IMR-90 (cell line): ENCODE measurements around the gene PIP5K1A. TPM values are rescaled to one million over a fixed set of nuclear protein-coding genes. Genes with fewer than 3 reads are reported as not detected.

Experiments
- ATAC-seq: fragments of 200-7000 bp; cut with Tn5 transposase; 2 replicates; pipeline ENCODE4 v1.9.1; 2020; ENCODE audit warnings: low read depth, mild to moderate bottlenecking, moderate library complexity
- BruUV-seq: library from RNA; stranded (reverse); fragments of 400-500 nt; replicated peaks from 2 replicates; lab custom pipeline; 2021; lab: Mats Ljungman, UMichigan
- CTCF ChIA-PET: fragments of 300-600 bp; formaldehyde crosslinking; extraction: SDS; loops from one replicate; lab custom pipeline; 2021; ENCODE audit warnings: antibody characterized with exemption; lab: Yijun Ruan, JAX
- POLR2A ChIA-PET: fragments of 300-600 bp; sonication (Branson Sonifier 250); formaldehyde crosslinking; loops from one replicate; lab custom pipeline; 2022; ENCODE audit warnings: antibody characterized with exemption; ENCODE audit not compliant: unreplicated experiment; lab: Charles Lee
- DNase-seq: peaks from one replicate; pipeline ENCODE4 v3.0.0; 2013
- H2AFZ ChIP-seq: replicated peaks from 2 replicates; pipeline ENCODE3; 2013; ENCODE audit warnings: low read length, mild to moderate bottlenecking; ENCODE audit not compliant: poor library complexity
- H2AK5ac ChIP-seq: 2 replicates; pipeline ENCODE4 v1.6.1; 2013; ENCODE audit warnings: low read depth, low read length, inconsistent platforms
- H2AK9ac ChIP-seq: replicated peaks from 2 replicates; pipeline ENCODE3; 2013; ENCODE audit warnings: mild to moderate bottlenecking, low read depth, low read length, moderate library complexity; ENCODE audit not compliant: poor library complexity
- H2BK120ac ChIP-seq: 2 replicates; pipeline ENCODE4 v1.6.1; 2013; ENCODE audit warnings: low read depth, low read length, inconsistent platforms
- H2BK15ac ChIP-seq: 3 replicates; pipeline ENCODE4 v1.6.1; 2013; ENCODE audit warnings: low read depth, low read length, inconsistent platforms
- H2BK20ac ChIP-seq: 2 replicates; pipeline ENCODE4 v1.6.1; 2013; ENCODE audit warnings: low read depth, mild to moderate bottlenecking, inconsistent platforms, low read length, moderate library complexity
- H2BK5ac ChIP-seq: 2 replicates; pipeline ENCODE4 v1.6.1; 2013; ENCODE audit warnings: mild to moderate bottlenecking, low read depth, low read length, inconsistent platforms; ENCODE audit not compliant: poor library complexity, severe bottlenecking
- H3K14ac ChIP-seq: replicated peaks from 2 replicates; pipeline ENCODE4 v1.6.1; 2013; ENCODE audit warnings: low read depth, low read length, inconsistent platforms
- H3K18ac ChIP-seq: 2 replicates; pipeline ENCODE4 v1.6.1; 2013; ENCODE audit warnings: low read depth, low read length, control low read depth
- H3K23ac ChIP-seq: 2 replicates; pipeline ENCODE4 v1.6.1; 2013; ENCODE audit warnings: low read depth, low read length, inconsistent platforms
- H3K27ac ChIP-seq: 2 replicates; pipeline ENCODE4 v1.5.1; 2013; ENCODE audit warnings: mild to moderate bottlenecking, control low read depth, low read length; ENCODE audit not compliant: insufficient read depth
- H3K27me3 ChIP-seq: 2 replicates; pipeline ENCODE4 v1.6.1; 2013; ENCODE audit warnings: low read length; ENCODE audit not compliant: control insufficient read depth, insufficient read depth
- H3K36me3 ChIP-seq: 2 replicates; pipeline ENCODE4 v1.6.1; 2013; ENCODE audit warnings: low read length, mixed read lengths; ENCODE audit not compliant: control insufficient read depth, insufficient read depth
- H3K4ac ChIP-seq: 2 replicates; pipeline ENCODE4 v1.6.1; 2013; ENCODE audit warnings: low read depth, low read length, inconsistent platforms
- H3K4me1 ChIP-seq: 2 replicates; pipeline ENCODE4 v1.6.1; 2013; ENCODE audit warnings: low read length, mixed read lengths; ENCODE audit not compliant: control insufficient read depth, insufficient read depth
- H3K4me2 ChIP-seq: 2 replicates; pipeline ENCODE4 v1.6.1; 2013; ENCODE audit warnings: low read depth, mild to moderate bottlenecking, control low read depth, low read length, moderate library complexity
- H3K4me3 ChIP-seq: 2 replicates; pipeline ENCODE4 v1.5.1; 2013; ENCODE audit warnings: low read depth, mild to moderate bottlenecking, control low read depth, low read length, moderate library complexity; ENCODE audit not compliant: insufficient read depth
- H3K56ac ChIP-seq: 2 replicates; pipeline ENCODE4 v1.6.1; 2013; ENCODE audit warnings: low read length, inconsistent platforms; ENCODE audit not compliant: insufficient read depth; ENCODE audit errors: extremely low read depth
- H3K79me1 ChIP-seq, 2 experiments: 2 replicates each; pipeline ENCODE4 v1.6.1; 2013; ENCODE audit warnings: low read length in 2 of 2, inconsistent platforms in 1 of 2, low read depth in 1 of 2
- H3K9ac ChIP-seq: 2 replicates; pipeline ENCODE4 v1.6.1; 2013; ENCODE audit warnings: low read depth, low read length, control low read depth
- H3K9me1 ChIP-seq: 2 replicates; pipeline ENCODE4 v1.6.1; 2013; ENCODE audit warnings: low read length, inconsistent platforms; ENCODE audit not compliant: insufficient read depth
- H3K9me3 ChIP-seq: 2 replicates; pipeline ENCODE4 v1.6.1; 2013; ENCODE audit warnings: low read length; ENCODE audit not compliant: control insufficient read depth, insufficient read depth
- H4K20me1 ChIP-seq: 2 replicates; pipeline ENCODE4 v1.6.1; 2013; ENCODE audit warnings: low read length, inconsistent platforms; ENCODE audit not compliant: insufficient read depth
- H4K5ac ChIP-seq: 2 replicates; pipeline ENCODE4 v1.6.1; 2013; ENCODE audit warnings: mild to moderate bottlenecking, low read depth, low read length, control low read depth
- H4K8ac ChIP-seq, 2 experiments: 2 replicates each; pipeline ENCODE4 v1.6.1; 2013; ENCODE audit warnings: low read depth in 2 of 2, low read length in 2 of 2, control low read depth in 1 of 2, inconsistent platforms in 1 of 2
- H4K91ac ChIP-seq: 2 replicates; pipeline ENCODE4 v1.6.1; 2013; ENCODE audit warnings: low read depth, low read length, inconsistent platforms; ENCODE audit not compliant: insufficient read depth
- BHLHE40 ChIP-seq: fragments of 150-350 bp; IDR thresholded peaks from 2 replicates; pipeline ENCODE4 v1.6.1; 2016; ENCODE audit warnings: mild to moderate bottlenecking, low read depth, low read length
- RCOR1 ChIP-seq: IDR thresholded peaks from 2 replicates; pipeline ENCODE4 v1.6.1; 2012; ENCODE audit warnings: mild to moderate bottlenecking, low read length, improper control_type of control experiment; ENCODE audit not compliant: insufficient replicate concordance
- WGBS, 2 experiments: methylation state at CpG; one replicate each; pipeline versions ENCODE4 v1.1.5 to v1.1.7; 2013; ENCODE audit warnings: missing lambda C conversion rate in 2 of 2; ENCODE audit not compliant: insufficient read length in 1 of 2; ENCODE audit errors: extremely low coverage in 2 of 2; 5-methylcytosine and 5-hydroxymethylcytosine counted together
- dilution Hi-C: fragments of 300-500 bp; cut with HindIII; formaldehyde crosslinking; loops from one replicate; pipeline ENCODE4 v1.14.3; 2018; ENCODE audit warnings: low sequenced_read_pairs; ENCODE audit not compliant: unreplicated experiment
- in situ Hi-C: fragments of 300-500 bp; cut with MboI; formaldehyde crosslinking; loops from 3 replicates; pipeline ENCODE4 v1.14.3; 2019; ENCODE audit warnings: low sequenced_read_pairs, inconsistent platforms, mixed read lengths
- intact Hi-C: fragments of 100-400 bp; cut with micrococcal nuclease; formaldehyde crosslinking; loops from 2 replicates; pipeline ENCODE4 v1.10.0; 2022
- polyA plus RNA-seq, 3 experiments: library from polyadenylated mRNA; depleted of rRNA; stranded (reverse); fragments of >200 nt; gene quantifications; 2 replicates each; pipeline ENCODE4 v1.2.3, GENCODE V29; 2012; ENCODE audit warnings: low replicate concordance in 1 of 3
- total RNA-seq: library from RNA; depleted of rRNA; stranded (reverse); fragments of >200 nt; gene quantifications from 2 replicates; pipeline ENCODE4 v1.2.3, GENCODE V29; 2012

Gene PIP5K1A
- total and polyA plus RNA-seq, 2 of the 4 experiments (the other 2 are of a cell fraction): 59.1 to 105 TPM

GRCh38 chr1:151210830-151211229 is 12.5 kb downstream of the PIP5K1A start:
- H4K20me1 ChIP-seq: peaks cover 77% of the 10 kb centered on the region
- H3K18ac ChIP-seq: no peak overlapping the region
- no peak overlapping the region for H3K56ac ChIP-seq
- ChIA-PET CTCF (no interaction called here), POLR2A (no interaction called here)
- dilution Hi-C loops: no loop called here
- no peak overlapping the region for H2BK20ac ChIP-seq
- H3K23ac ChIP-seq: no peak overlapping the region
- peak; percentile 86 for ATAC-seq
- no peak overlapping the region for H4K5ac ChIP-seq
- BruUV-seq: no TSS peak
- no peak overlapping the region for H2BK120ac ChIP-seq
- no peak overlapping the region for H3K14ac ChIP-seq
- H3K36me3 ChIP-seq: peaks cover 32% of the 10 kb centered on the region
- H3K27ac ChIP-seq: 0 out of 2 replicates have a peak overlapping the region, but pooled peaks have one; percentile 4
- H3K27me3 ChIP-seq: no peaks in the 10 kb centered on the region
- H3K4ac ChIP-seq: no peak overlapping the region
- no peak overlapping the region for H2BK15ac ChIP-seq
- no peak overlapping the region for H2AK5ac ChIP-seq
- no peak overlapping the region for H2BK5ac ChIP-seq
- intact Hi-C loops: no loop called here
- H2AK9ac ChIP-seq: no peak overlapping the region
- H3K4me1 ChIP-seq: peaks cover 1% of the 10 kb centered on the region; the same call in 1 of the 2 replicates
- no peak overlapping the region for H4K8ac ChIP-seq
- no peak overlapping the region for H2AFZ ChIP-seq
- no peak overlapping the region for H3K9ac ChIP-seq
- H3K9me1 ChIP-seq: peaks cover 8% of the 10 kb centered on the region; the same call in 1 of the 2 replicates
- H3K9me3 ChIP-seq: no peaks in the 10 kb centered on the region
- no CpG with 5 or more reads among the region's 1 CpG for WGBS, 2 experiments
- H3K79me1 ChIP-seq: peaks cover 0 to 63% of the 10 kb centered on the region in 2 experiments; a peak in 3 of 4 replicates
- TF ChIP-seq BHLHE40 (0 out of 2 replicates have a peak, but pooled peaks have one; percentile 8), RCOR1 (no peak)
- no peak overlapping the region for H4K91ac ChIP-seq
- DNase-seq: peak; percentile 72
- no peak overlapping the region for H3K4me3 ChIP-seq
- in situ Hi-C loops: no loop called here
- no peak overlapping the region for H3K4me2 ChIP-seq
